Trophoblast cell (in vitro differentiated cells and primary cell): ENCODE data around the gene SIRPD.

Experiments used
- DNase-seq, 2 donors: peaks; one replicate each; pipeline ENCODE4 v3.0.0-alpha.2; 2016
- H2AFZ ChIP-seq: 2 replicates; pipeline ENCODE4 v1.6.1; 2013; ENCODE audit warnings: low read length, moderate library complexity, mild to moderate bottlenecking; ENCODE audit not compliant: insufficient read depth, poor library complexity
- H2AK5ac ChIP-seq: 2 replicates; pipeline ENCODE4 v1.6.1; 2013; ENCODE audit warnings: mild to moderate bottlenecking, low read length
- H2BK120ac ChIP-seq: 2 replicates; pipeline ENCODE4 v1.6.1; 2013; ENCODE audit warnings: low read length, mild to moderate bottlenecking, moderate library complexity; ENCODE audit not compliant: insufficient read depth, poor library complexity
- H2BK12ac ChIP-seq: 2 replicates; pipeline ENCODE4 v1.6.1; 2013; ENCODE audit warnings: mild to moderate bottlenecking, low read length, moderate library complexity
- H2BK5ac ChIP-seq: 2 replicates; pipeline ENCODE4 v1.6.1; 2013; ENCODE audit warnings: low read length, low read depth, moderate library complexity, mild to moderate bottlenecking; ENCODE audit not compliant: poor library complexity
- H3K14ac ChIP-seq: 2 replicates; pipeline ENCODE4 v1.6.1; 2013; ENCODE audit warnings: mild to moderate bottlenecking, low read length
- H3K18ac ChIP-seq: 2 replicates; pipeline ENCODE4 v1.6.1; 2013; ENCODE audit warnings: mild to moderate bottlenecking, low read length
- H3K23ac ChIP-seq: 2 replicates; pipeline ENCODE4 v1.6.1; 2013; ENCODE audit warnings: low read length
- H3K27ac ChIP-seq: 2 replicates; pipeline ENCODE4 v1.5.1; 2013; ENCODE audit warnings: low read depth, mild to moderate bottlenecking, inconsistent platforms, low read length, moderate library complexity
- H3K27me3 ChIP-seq: 2 replicates; pipeline ENCODE4 v1.6.1; 2013; ENCODE audit warnings: inconsistent platforms, mild to moderate bottlenecking, low read length, moderate library complexity; ENCODE audit not compliant: insufficient read depth
- H3K36me3 ChIP-seq, 2 experiments: 1 replicate in 1 of 2; 2 replicates in 1 of 2; pipeline ENCODE4 v1.6.1; 2013; ENCODE audit warnings: low read length in 2 of 2, mild to moderate bottlenecking in 2 of 2, moderate library complexity in 1 of 2; ENCODE audit not compliant: insufficient read depth in 2 of 2, control insufficient read depth in 1 of 2
- H3K4ac ChIP-seq: 2 replicates; pipeline ENCODE4 v1.6.1; 2013; ENCODE audit warnings: low read depth, mild to moderate bottlenecking, low read length, moderate library complexity
- H3K4me1 ChIP-seq, 2 experiments: 1 replicate in 1 of 2; 2 replicates in 1 of 2; pipeline ENCODE4 v1.6.1; 2013; ENCODE audit warnings: low read length in 2 of 2, mild to moderate bottlenecking in 2 of 2, moderate library complexity in 1 of 2; ENCODE audit not compliant: insufficient read depth in 2 of 2, control insufficient read depth in 1 of 2
- H3K4me2 ChIP-seq: 2 replicates; pipeline ENCODE4 v1.6.1; 2013; ENCODE audit warnings: inconsistent platforms, mild to moderate bottlenecking, low read length, moderate library complexity
- H3K4me3 ChIP-seq: 2 replicates; pipeline ENCODE4 v1.5.1; 2013; ENCODE audit warnings: mild to moderate bottlenecking, low read depth, low read length, inconsistent platforms
- H3K79me1 ChIP-seq: one replicate; pipeline ENCODE4 v1.6.1; 2013; ENCODE audit warnings: low read length
- H3K79me2 ChIP-seq: 2 replicates; pipeline ENCODE4 v1.6.1; 2013; ENCODE audit warnings: low read length, mild to moderate bottlenecking; ENCODE audit not compliant: control insufficient read depth, insufficient read depth, poor library complexity
- H3K9ac ChIP-seq: 2 replicates; pipeline ENCODE4 v1.6.1; 2013; ENCODE audit warnings: mild to moderate bottlenecking, low read length
- H3K9me3 ChIP-seq: 2 replicates; pipeline ENCODE4 v1.6.1; 2013; ENCODE audit warnings: low read depth, mild to moderate bottlenecking, control low read depth, inconsistent platforms, low read length; ENCODE audit not compliant: insufficient read depth
- H4K12ac ChIP-seq: 2 replicates; pipeline ENCODE4 v1.6.1; 2013; ENCODE audit warnings: low read depth, mild to moderate bottlenecking, low read length, moderate library complexity
- H4K8ac ChIP-seq: 2 replicates; pipeline ENCODE4 v1.6.1; 2013; ENCODE audit warnings: low read depth, mild to moderate bottlenecking, low read length, moderate library complexity
- H4K91ac ChIP-seq: one replicate; pipeline ENCODE4 v1.6.1; 2013; ENCODE audit warnings: low read depth, mild to moderate bottlenecking, low read length, moderate library complexity
- WGBS: extraction: QIAGEN DNeasy Blood & Tissue Kit; methylation state at CpG from one replicate; pipeline ENCODE4 v1.1.7; 2013; ENCODE audit warnings: missing lambda C conversion rate; ENCODE audit not compliant: insufficient read length, insufficient coverage; ENCODE audit errors: extremely low coverage; 5-methylcytosine and 5-hydroxymethylcytosine counted together

The SIRPD gene

GRCh38 chr20:1527923-1528322, 29.6 kb downstream of the SIRPD start:
- no peak overlapping the region for H3K4me3 ChIP-seq
- no peaks in the 10 kb centered on the region for H3K27me3 ChIP-seq
- H3K23ac ChIP-seq = no peak overlapping the region
- H3K27ac ChIP-seq = no peak overlapping the region
- no peak overlapping the region for H2AFZ ChIP-seq
- H4K91ac ChIP-seq = no peak overlapping the region
- H3K4ac ChIP-seq = no peak overlapping the region
- no peak overlapping the region for H2BK12ac ChIP-seq
- H3K79me2 ChIP-seq = no peaks in the 10 kb centered on the region
- no peak overlapping the region for H3K18ac ChIP-seq
- H3K4me1 ChIP-seq = no peaks in the 10 kb centered on the region
- H2BK120ac ChIP-seq = no peak overlapping the region
- no peak overlapping the region for H3K4me2 ChIP-seq
- no peak overlapping the region for H3K14ac ChIP-seq
- no peak for DNase-seq
- H4K8ac ChIP-seq = no peak overlapping the region
- no peak overlapping the region for H2BK5ac ChIP-seq
- no peak overlapping the region for H3K9ac ChIP-seq
- H4K12ac ChIP-seq = no peak overlapping the region
- H3K79me1 ChIP-seq = no peaks in the 10 kb centered on the region
- no peaks in the 10 kb centered on the region for H3K9me3 ChIP-seq
- H3K36me3 ChIP-seq = no peaks in the 10 kb centered on the region
- no peak overlapping the region for H2AK5ac ChIP-seq

GRCh38 chr20:1526896-1527295, 30.6 kb downstream of the SIRPD start:
- Histone ChIP-seq H3K9me3 (no peaks in the 10 kb centered on the region), H3K4ac (no peak overlapping the region), H3K27me3 (no peaks in the 10 kb centered on the region), H3K36me3 (no peaks in the 10 kb centered on the region), H3K4me2 (no peak overlapping the region), H3K79me1 (no peaks in the 10 kb centered on the region), H2BK5ac (no peak overlapping the region), H2AK5ac (no peak overlapping the region), H3K14ac (no peak overlapping the region), H2BK120ac (no peak overlapping the region), H2AFZ (no peak overlapping the region), H3K79me2 (no peaks in the 10 kb centered on the region), H4K91ac (no peak overlapping the region), H4K12ac (no peak overlapping the region), H3K9ac (no peak overlapping the region), H3K4me1 (no peaks in the 10 kb centered on the region), H2BK12ac (no peak overlapping the region), H3K18ac (no peak overlapping the region), H3K27ac (no peak overlapping the region), H3K23ac (no peak overlapping the region), H4K8ac (no peak overlapping the region), H3K4me3 (no peak overlapping the region)
- DNase-seq = no peak

DNA sequence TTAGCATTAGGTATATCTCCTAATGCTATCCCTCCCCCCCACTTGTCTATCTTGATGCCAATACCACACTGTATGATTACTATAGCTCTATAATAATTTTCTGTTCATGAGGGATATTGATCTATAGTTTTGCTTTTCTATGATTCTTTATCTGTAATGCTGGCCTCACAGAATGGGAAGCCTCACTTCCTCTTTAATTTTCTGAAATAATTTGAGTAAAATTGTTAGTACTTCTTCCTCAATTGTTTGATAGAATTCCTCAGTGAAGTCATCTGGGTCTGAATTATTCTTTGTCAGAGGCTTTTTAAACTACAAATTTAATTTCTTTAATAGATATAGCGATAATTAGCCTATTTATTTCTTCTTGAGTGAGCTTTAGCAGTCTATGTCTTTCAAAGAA, 31.2 kb downstream of the SIRPD start:
- no peaks in the 10 kb centered on the region for H3K79me2 ChIP-seq
- H3K4ac ChIP-seq = no peak overlapping the region
- no peak overlapping the region for H4K91ac ChIP-seq
- H3K4me1 ChIP-seq = no peaks in the 10 kb centered on the region
- H3K23ac ChIP-seq = no peak overlapping the region
- H3K4me3 ChIP-seq = no peak overlapping the region
- H2BK5ac ChIP-seq = no peak overlapping the region
- H3K9me3 ChIP-seq = no peaks in the 10 kb centered on the region
- no peak for DNase-seq
- H4K12ac ChIP-seq = no peak overlapping the region
- no peak overlapping the region for H2AFZ ChIP-seq
- H3K36me3 ChIP-seq = no peaks in the 10 kb centered on the region
- no peaks in the 10 kb centered on the region for H3K27me3 ChIP-seq
- H2BK120ac ChIP-seq = no peak overlapping the region
- WGBS = no CpG with 5 or more reads among the region's 1 CpG
- H3K18ac ChIP-seq = no peak overlapping the region
- H3K9ac ChIP-seq = no peak overlapping the region
- no peak overlapping the region for H4K8ac ChIP-seq
- no peak overlapping the region for H2BK12ac ChIP-seq
- no peaks in the 10 kb centered on the region for H3K79me1 ChIP-seq
- no peak overlapping the region for H3K27ac ChIP-seq
- H2AK5ac ChIP-seq = no peak overlapping the region
- H3K4me2 ChIP-seq = no peak overlapping the region
- no peak overlapping the region for H3K14ac ChIP-seq

DNA sequence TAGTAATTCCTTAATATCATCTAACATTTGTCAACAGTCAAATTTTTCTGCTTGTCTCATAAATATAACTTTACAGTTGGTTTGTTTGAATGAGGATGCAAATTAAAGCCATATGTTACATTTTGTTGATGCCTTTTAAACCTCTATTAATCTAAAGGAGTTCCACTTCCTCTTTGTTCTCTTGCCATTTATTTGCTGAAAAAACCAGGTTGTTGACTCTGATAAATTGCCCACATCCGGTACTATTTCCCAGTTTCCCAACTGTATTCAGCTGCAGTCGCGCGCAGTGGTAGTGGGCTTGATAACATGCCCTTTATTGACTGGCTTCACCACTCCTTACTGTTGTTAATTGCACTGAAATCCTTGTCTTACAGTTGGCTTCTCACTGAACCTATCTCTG, 33.5 kb downstream of the SIRPD start:
- Histone ChIP-seq H2AFZ (no peak overlapping the region), H4K91ac (no peak overlapping the region), H4K8ac (no peak overlapping the region), H3K27ac (no peak overlapping the region), H3K4ac (no peak overlapping the region), H2BK12ac (no peak overlapping the region), H3K9me3 (no peaks in the 10 kb centered on the region), H2BK120ac (no peak overlapping the region), H2AK5ac (no peak overlapping the region), H3K27me3 (no peaks in the 10 kb centered on the region), H3K14ac (no peak overlapping the region), H3K79me2 (no peaks in the 10 kb centered on the region), H3K18ac (no peak overlapping the region), H3K23ac (no peak overlapping the region), H3K4me3 (no peak overlapping the region), H3K79me1 (no peaks in the 10 kb centered on the region), H3K36me3 (no peaks in the 10 kb centered on the region), H2BK5ac (no peak overlapping the region), H3K4me2 (no peak overlapping the region), H3K9ac (no peak overlapping the region), H3K4me1 (no peaks in the 10 kb centered on the region), H4K12ac (no peak overlapping the region)
- no CpG with 5 or more reads among the region's 4 CpGs for WGBS
- no peak for DNase-seq

DNA sequence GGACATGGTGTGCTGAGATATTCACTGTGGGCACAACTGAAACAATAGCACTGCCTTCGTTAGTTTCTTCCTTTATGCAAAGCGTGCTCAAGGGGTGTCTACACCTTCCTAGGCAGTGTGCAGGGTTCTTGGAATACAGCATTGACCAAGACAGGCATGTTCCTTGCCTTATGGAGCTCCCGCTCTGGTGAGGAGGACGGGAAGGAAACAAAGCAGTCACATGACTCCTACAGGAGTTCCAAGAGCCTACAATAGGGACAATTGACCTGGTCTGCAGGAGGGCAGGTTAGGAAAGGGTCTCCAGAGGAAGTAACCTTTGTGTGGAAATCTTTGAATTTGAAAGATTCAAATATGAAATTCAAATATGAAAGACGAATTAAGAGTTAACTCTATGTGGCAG, 40.5 kb downstream of the SIRPD start:
- no peak overlapping the region for H3K14ac ChIP-seq
- H3K27ac ChIP-seq = no peak overlapping the region
- H3K9ac ChIP-seq = no peak overlapping the region
- no peak overlapping the region for H2AK5ac ChIP-seq
- no CpG with 5 or more reads among the region's 5 CpGs for WGBS
- no peaks in the 10 kb centered on the region for H3K27me3 ChIP-seq
- no peak overlapping the region for H2BK120ac ChIP-seq
- H3K36me3 ChIP-seq = no peaks in the 10 kb centered on the region
- H3K79me2 ChIP-seq = no peaks in the 10 kb centered on the region
- no peak overlapping the region for H4K8ac ChIP-seq
- no peak overlapping the region for H4K12ac ChIP-seq
- no peak overlapping the region for H3K18ac ChIP-seq
- DNase-seq = no peak
- H3K4me1 ChIP-seq = no peaks in the 10 kb centered on the region
- no peaks in the 10 kb centered on the region for H3K79me1 ChIP-seq
- no peak overlapping the region for H4K91ac ChIP-seq
- H3K4ac ChIP-seq = no peak overlapping the region
- no peak overlapping the region for H3K4me2 ChIP-seq
- no peak overlapping the region for H2AFZ ChIP-seq
- no peak overlapping the region for H2BK12ac ChIP-seq
- peak overlapping the region; percentile 73 for H3K23ac ChIP-seq
- H2BK5ac ChIP-seq = no peak overlapping the region
- no peaks in the 10 kb centered on the region for H3K9me3 ChIP-seq
- H3K4me3 ChIP-seq = no peak overlapping the region
